ENCODE results near the gene GLT8D2. TPM values are rescaled to one million over a fixed set of nuclear protein-coding genes. Genes with fewer than 3 reads are reported as not detected.

The GLT8D2 gene
- total RNA-seq, 1 donor from 2014 or later = 0.46 TPM

DNA sequence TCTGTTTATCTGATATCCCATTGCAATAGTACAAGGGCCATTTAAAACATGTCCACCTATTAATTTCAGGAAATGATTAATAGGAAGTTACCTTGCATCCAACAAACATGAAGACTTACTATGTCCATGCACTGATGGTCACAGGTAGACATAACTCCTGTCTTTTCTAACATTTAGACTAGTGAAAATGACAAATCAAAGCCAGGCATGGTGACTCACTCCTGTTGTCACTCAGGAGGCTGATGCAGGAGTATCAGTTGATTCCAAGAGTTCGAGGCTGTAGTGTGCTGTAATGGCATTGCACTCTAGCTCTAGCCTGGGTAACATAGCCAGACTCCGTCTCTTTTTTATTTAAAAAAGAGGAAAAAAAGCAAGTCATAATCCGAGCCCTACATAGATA lies 105.0 kb downstream of the GLT8D2 start:
- Mint-ChIP-seq H3K9me3 (ENCODE audit: low read depth) (no peaks in the 10 kb centered on the region), H3K4me3 (ENCODE audit: low read depth) (no peak overlapping the region), H3K27ac (no peak overlapping the region), H3K4me1 (ENCODE audit: low read depth) (no peaks in the 10 kb centered on the region), H3K27me3 (no peaks in the 10 kb centered on the region), H3K36me3 (ENCODE audit: insufficient read depth) (peaks cover 54% of the 10 kb centered on the region)
- TF ChIP-seq, protein P1, sequence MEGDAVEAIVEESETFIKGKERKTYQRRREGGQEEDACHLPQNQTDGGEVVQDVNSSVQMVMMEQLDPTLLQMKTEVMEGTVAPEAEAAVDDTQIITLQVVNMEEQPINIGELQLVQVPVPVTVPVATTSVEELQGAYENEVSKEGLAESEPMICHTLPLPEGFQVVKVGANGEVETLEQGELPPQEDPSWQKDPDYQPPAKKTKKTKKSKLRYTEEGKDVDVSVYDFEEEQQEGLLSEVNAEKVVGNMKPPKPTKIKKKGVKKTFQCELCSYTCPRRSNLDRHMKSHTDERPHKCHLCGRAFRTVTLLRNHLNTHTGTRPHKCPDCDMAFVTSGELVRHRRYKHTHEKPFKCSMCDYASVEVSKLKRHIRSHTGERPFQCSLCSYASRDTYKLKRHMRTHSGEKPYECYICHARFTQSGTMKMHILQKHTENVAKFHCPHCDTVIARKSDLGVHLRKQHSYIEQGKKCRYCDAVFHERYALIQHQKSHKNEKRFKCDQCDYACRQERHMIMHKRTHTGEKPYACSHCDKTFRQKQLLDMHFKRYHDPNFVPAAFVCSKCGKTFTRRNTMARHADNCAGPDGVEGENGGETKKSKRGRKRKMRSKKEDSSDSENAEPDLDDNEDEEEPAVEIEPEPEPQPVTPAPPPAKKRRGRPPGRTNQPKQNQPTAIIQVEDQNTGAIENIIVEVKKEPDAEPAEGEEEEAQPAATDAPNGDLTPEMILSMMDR (IDR thresholded peaks at IDR 0.05; ENCODE audit: unreplicated experiment) = no peak
- no peak for DNase-seq (ENCODE audit: low spot score, unreplicated experiment)

Other genes starting within 250 kb of the GLT8D2 start
- gene NT5DC3, start 209.0 kb downstream of the GLT8D2 start, total RNA-seq = 13.9 and 15.4 TPM in 2 replicates
- 795 and 802 TPM in 2 replicates for gene HSP90B1, start 119.8 kb downstream of the GLT8D2 start, total RNA-seq
- gene TDG, start 84.3 kb downstream of the GLT8D2 start, total RNA-seq = 52.9 and 61.9 TPM in 2 replicates
- gene HCFC2, start 14.3 kb upstream of the GLT8D2 start, total RNA-seq = 10.2 and 11.4 TPM in 2 replicates
- 35.2 and 36.2 TPM in 2 replicates for gene NFYB, start 88.0 kb upstream of the GLT8D2 start, total RNA-seq
- gene TXNRD1, start 165.6 kb upstream of the GLT8D2 start, total RNA-seq = 113 and 116 TPM in 2 replicates

All from progenitor cell of endocrine pancreas (in vitro differentiated cells).